Gastroesophageal sphincter (tissue), 4 donors: ENCODE data around the gene ZNF610. TPM values are rescaled to one million over a fixed set of nuclear protein-coding genes. Genes with fewer than 3 reads are reported as not detected.

Experiments
- ATAC-seq: fragments of 150-250 bp; one replicate; pipeline ENCODE4 v1.9.1; 2016; ENCODE audit warnings: mild to moderate bottlenecking, moderate library complexity
- H3K27ac ChIP-seq, 4 donors: fragments of 200-600 bp; sonication (generic) in 3 of 4; 1 replicate in 3 of 4; 2 replicates in 1 of 4; pipeline ENCODE4 v1.5.1; 2016 to 2019
- H3K27me3 ChIP-seq: fragments of 200-600 bp; sonication (generic); one replicate; pipeline ENCODE4 v1.5.1; 2019
- H3K36me3 ChIP-seq, 2 donors: fragments of 200-600 bp; sonication (generic); one replicate each; pipeline ENCODE4 v1.5.1; 2019; ENCODE audit warnings: control low read depth in 1 of 2
- H3K4me1 ChIP-seq, 3 donors: fragments of 200-600 bp; sonication (generic); 1 replicate in 2 of 3; 2 replicates in 1 of 3; pipeline ENCODE4 v1.5.1; 2016 to 2019; ENCODE audit warnings: control low read depth in 2 of 3
- H3K4me3 ChIP-seq, 2 donors: fragments of 200-600 bp; sonication (generic); one replicate each; pipeline ENCODE4 v1.5.1; 2019; ENCODE audit warnings: mild to moderate bottlenecking in 1 of 2, moderate library complexity in 1 of 2
- H3K9me3 ChIP-seq, 3 donors: fragments of 200-600 bp; sonication (generic); one replicate each; pipeline ENCODE4 v1.5.1; 2017 to 2019; ENCODE audit warnings: control low read depth in 2 of 3
- EP300 ChIP-seq: sonication (generic); formaldehyde crosslinking; IDR thresholded peaks from one replicate; pipeline ENCODE4 v1.6.1; 2017; ENCODE audit warnings: antibody characterized with exemption, mild to moderate bottlenecking
- POLR2A ChIP-seq, 2 donors: fragments of 450-650 bp; IDR thresholded peaks; one replicate each; pipeline ENCODE4 v1.6.1; 2017; ENCODE audit warnings: antibody characterized with exemption in 2 of 2, mild to moderate bottlenecking in 2 of 2, moderate library complexity in 1 of 2
- POLR2AphosphoS5 ChIP-seq: sonication (generic); formaldehyde crosslinking; IDR thresholded peaks from one replicate; pipeline ENCODE4 v1.6.1; 2017; ENCODE audit warnings: antibody characterized with exemption
- WGBS, 2 donors: methylation state at CpG; one replicate each; pipeline ENCODE4 v1.1.5; 2018; ENCODE audit warnings: low coverage in 1 of 2; 5-methylcytosine and 5-hydroxymethylcytosine counted together
- total RNA-seq, 4 donors: library from RNA; depleted of rRNA; stranded (reverse); fragments of >200 nt; gene quantifications; one replicate each; pipeline ENCODE4 v1.1.0, GENCODE V29; 2016
- TF ChIP-seq, protein P1 (sequence below), 4 experiments: fragments of 200-600 bp in 2 of 4; fragments of 450-650 bp in 2 of 4; sonication (generic) in 1 of 4; IDR thresholded peaks; one replicate each; pipeline ENCODE4 v1.5.1; 2017 to 2019; ENCODE audit warnings: antibody characterized with exemption in 4 of 4, mild to moderate bottlenecking in 2 of 4, moderate library complexity in 2 of 4

The ZNF610 gene
- total RNA-seq, 4 donors from 2014 or later, result 1.7 to 4.7 (median 2.9) TPM

DNA sequence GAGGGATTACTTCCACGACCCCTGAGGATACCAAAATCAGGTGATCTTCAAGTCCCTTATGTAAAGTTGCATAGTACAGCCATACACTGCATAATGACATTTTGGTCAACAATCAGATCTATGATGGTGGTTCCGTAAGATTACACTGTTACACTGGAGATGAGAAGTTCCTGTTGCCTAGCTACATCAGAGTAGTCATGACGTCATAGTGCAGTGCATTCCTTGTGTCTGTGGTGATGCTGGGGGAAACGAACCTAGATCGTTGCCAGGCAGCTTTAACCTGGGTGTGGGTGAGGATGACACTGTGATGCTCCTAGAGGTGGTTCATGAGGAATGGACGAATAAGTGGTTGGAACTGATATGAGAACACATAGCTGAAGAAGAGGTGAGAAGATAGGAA lies 9.1 kb downstream of the ZNF610 start:
- peaks cover 0 to 6% (median 0%) of the 10 kb centered on the region in 3 donors for H3K4me1 ChIP-seq
- ATAC-seq, result no peak
- H3K36me3 ChIP-seq, result peaks cover 0 to 28% of the 10 kb centered on the region in 2 donors
- H3K9me3 ChIP-seq, result no peaks in the 10 kb centered on the region
- no peaks in the 10 kb centered on the region for H3K27me3 ChIP-seq
- 82 to 93% methylated on average over 4 of the region's 6 CpGs for WGBS, 2 donors
- TF ChIP-seq POLR2A (IDR thresholded peaks at IDR 0.05) (no peak), EP300 (no peak), POLR2AphosphoS5 (no peak)
- TF ChIP-seq, protein P1, sequence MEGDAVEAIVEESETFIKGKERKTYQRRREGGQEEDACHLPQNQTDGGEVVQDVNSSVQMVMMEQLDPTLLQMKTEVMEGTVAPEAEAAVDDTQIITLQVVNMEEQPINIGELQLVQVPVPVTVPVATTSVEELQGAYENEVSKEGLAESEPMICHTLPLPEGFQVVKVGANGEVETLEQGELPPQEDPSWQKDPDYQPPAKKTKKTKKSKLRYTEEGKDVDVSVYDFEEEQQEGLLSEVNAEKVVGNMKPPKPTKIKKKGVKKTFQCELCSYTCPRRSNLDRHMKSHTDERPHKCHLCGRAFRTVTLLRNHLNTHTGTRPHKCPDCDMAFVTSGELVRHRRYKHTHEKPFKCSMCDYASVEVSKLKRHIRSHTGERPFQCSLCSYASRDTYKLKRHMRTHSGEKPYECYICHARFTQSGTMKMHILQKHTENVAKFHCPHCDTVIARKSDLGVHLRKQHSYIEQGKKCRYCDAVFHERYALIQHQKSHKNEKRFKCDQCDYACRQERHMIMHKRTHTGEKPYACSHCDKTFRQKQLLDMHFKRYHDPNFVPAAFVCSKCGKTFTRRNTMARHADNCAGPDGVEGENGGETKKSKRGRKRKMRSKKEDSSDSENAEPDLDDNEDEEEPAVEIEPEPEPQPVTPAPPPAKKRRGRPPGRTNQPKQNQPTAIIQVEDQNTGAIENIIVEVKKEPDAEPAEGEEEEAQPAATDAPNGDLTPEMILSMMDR (IDR thresholded peaks at IDR 0.05), result no peak
- no peak overlapping the region for H3K27ac ChIP-seq
- H3K4me3 ChIP-seq, result no peak overlapping the region

DNA sequence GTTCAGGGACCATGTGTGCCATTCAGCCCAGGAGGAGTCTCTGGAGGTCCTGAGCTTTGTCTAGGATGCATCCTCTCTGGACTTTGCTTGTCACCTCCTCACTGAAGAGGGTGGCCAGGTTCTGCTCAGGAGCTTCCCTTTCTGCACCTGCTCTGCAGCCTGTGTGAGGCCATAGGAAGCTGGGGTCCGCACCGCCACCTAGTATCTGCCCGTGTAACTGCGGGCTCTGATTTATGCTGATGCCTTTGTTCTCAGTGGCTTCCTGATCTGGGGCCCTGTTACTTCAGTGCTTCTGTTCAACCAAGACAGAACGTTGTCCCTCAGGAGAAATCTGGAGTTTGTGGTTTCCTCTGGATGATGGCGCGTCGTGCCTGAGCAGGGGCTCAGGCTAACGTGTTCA lies 15.5 kb downstream of the ZNF610 start:
- Histone ChIP-seq H3K36me3 (peaks cover 0 to 92% of the 10 kb centered on the region in 2 donors), H3K4me3 (no peak overlapping the region), H3K9me3 (no peaks in the 10 kb centered on the region), H3K27ac (no peak overlapping the region), H3K4me1 (no peaks in the 10 kb centered on the region), H3K27me3 (no peaks in the 10 kb centered on the region)
- no peak for ATAC-seq
- 66% methylated on average over 7 of the region's 9 CpGs; no CpG with 5 or more reads in 1 of the 2 donors for WGBS, 2 donors
- TF ChIP-seq POLR2AphosphoS5 (no peak), POLR2A (IDR thresholded peaks at IDR 0.05) (no peak), EP300 (no peak)
- TF ChIP-seq, protein P1 (IDR thresholded peaks at IDR 0.05), result no peak

DNA sequence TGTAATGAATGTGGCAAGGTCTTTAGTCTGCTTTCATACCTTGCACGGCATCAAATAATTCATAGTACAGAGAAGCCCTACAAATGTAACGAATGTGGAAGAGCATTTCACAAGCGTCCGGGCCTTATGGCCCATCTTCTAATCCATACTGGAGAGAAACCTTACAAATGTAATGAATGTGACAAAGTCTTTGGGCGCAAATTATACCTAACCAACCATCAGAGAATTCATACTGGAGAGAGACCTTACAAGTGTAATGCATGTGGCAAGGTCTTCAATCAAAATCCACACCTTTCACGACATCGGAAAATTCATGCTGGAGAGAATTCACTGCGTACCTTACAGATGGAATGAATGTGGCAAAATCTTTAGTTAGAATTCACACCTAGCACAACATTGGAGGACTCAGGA lies 30.4 kb downstream of the ZNF610 start:
- no peak for TF ChIP-seq POLR2A (IDR thresholded peaks at IDR 0.05)
- TF ChIP-seq POLR2AphosphoS5, result no peak
- ATAC-seq, result no peak

DNA sequence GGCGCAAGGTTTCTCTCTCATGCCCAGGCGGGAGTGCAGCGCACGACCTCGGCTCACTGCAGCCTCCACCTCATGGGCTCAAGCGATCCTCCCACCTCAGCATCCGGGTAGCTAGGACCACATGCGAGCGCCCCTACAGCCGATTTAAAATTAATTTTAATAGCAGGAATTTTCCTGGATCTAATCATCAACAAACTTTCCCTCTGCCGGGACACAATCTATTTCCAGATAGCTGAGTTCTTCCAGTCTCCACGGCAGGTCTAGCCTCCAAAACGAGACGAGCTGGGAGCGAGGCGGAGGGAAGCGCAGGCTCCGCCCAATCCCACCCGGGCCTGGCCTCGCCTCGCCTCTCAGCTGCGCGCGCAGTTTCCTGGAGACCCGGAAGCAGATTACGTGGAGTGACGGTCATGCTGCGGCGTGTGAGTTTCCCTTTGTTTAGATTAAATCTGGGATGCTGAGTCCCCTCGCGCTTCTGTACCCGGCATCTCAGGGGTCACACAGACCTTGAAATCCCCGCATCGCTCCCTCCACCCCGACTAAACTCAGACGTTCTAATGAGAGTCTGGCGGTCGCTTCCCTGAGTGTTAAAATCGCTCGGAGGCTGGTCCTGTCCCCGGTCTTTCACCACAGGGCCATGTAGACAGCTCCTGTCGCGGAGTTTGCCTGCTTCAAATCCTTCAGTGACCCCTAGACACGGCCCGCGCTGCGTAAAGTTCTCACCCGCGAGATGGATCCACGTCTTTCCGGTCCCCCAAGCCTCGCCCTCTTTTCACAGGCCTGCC lies 33.7 kb downstream of the ZNF610 start, which contains the start of gene ZNF880:
Gene ZNF880 (plus strand): TSS at position 365 of the 782 bp plus-strand sequence. CDS start 43 bp downstream, at position 408.
- TF ChIP-seq, protein P1 (IDR thresholded peaks at IDR 0.05), result peak in 1 of 4 experiments; percentile 28
- TF ChIP-seq EP300 (no peak), POLR2A (IDR thresholded peaks at IDR 0.05) (peak; percentile 18 to 52), POLR2AphosphoS5 (peak; percentile 84)
- Histone ChIP-seq H3K4me3 (peak within 1 kb of the TSS; percentile 56 to 72), H3K27ac (peak within 1 kb of the TSS; percentile 76 to 95 (median 95)), H3K9me3 (peaks cover 0 to 48% (median 0%) of the 10 kb centered on the region in 3 donors), H3K36me3 (peaks cover 0 to 55% of the 10 kb centered on the region in 2 donors), H3K4me1 (peaks cover 0 to 6% (median 2%) of the 10 kb centered on the region in 3 donors), H3K27me3 (no peaks in the 10 kb centered on the region)
- 0 to 1% methylated on average over 7 to 31 of the region's 52 CpGs for WGBS, 2 donors
- peak; percentile 99 for ATAC-seq

More for the DNA sequence above, 30.4 kb downstream of the ZNF610 start:
- H3K4me3 ChIP-seq, result no peak overlapping the region
- H3K36me3 ChIP-seq, result peaks cover 0 to 56% of the 10 kb centered on the region in 2 donors
- no peak overlapping the region for H3K27ac ChIP-seq
- peaks cover 0 to 61% (median 4%) of the 10 kb centered on the region in 3 donors for H3K9me3 ChIP-seq
- 93 to 100% methylated on average over 8 of the region's 8 CpGs for WGBS, 2 donors
- H3K27me3 ChIP-seq, result no peaks in the 10 kb centered on the region
- peaks cover 0 to 6% (median 2%) of the 10 kb centered on the region in 3 donors for H3K4me1 ChIP-seq

DNA sequence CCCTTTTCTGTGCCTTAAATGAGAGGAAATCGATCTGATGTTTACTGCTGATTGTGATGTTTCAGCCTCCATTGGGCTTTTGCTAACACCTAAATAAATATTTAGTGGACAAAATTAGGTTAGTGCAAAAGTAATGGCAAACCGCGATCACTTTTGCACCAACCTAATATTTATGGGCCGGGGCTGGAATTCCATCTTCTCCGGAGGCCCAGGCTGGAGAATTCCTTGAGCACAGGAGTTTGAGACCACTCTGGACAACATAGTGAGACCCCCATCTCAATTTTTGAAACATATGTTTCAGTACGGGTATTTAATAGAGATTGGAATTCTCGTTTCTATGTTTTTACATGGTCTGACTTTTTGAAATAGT lies 34.3 kb downstream of the ZNF610 start:
- 38 to 100% methylated on average over 2 to 7 of the region's 7 CpGs for WGBS, 2 donors
- peak overlapping the region; percentile 56 to 72 for H3K4me3 ChIP-seq
- peaks cover 2 to 55% of the 10 kb centered on the region in 2 donors for H3K36me3 ChIP-seq
- peak overlapping the region; percentile 76 to 95 (median 95) for H3K27ac ChIP-seq
- H3K4me1 ChIP-seq, result peaks cover 0 to 6% (median 2%) of the 10 kb centered on the region in 3 donors
- H3K27me3 ChIP-seq, result no peaks in the 10 kb centered on the region
- peaks cover 0 to 48% (median 0%) of the 10 kb centered on the region in 3 donors for H3K9me3 ChIP-seq
- TF ChIP-seq, protein P1 (IDR thresholded peaks at IDR 0.05), result no peak
- no peak for TF ChIP-seq POLR2AphosphoS5
- no peak for TF ChIP-seq POLR2A (IDR thresholded peaks at IDR 0.05)
- no peak for TF ChIP-seq EP300
- no peak for ATAC-seq
